GM19463 (cell line): ENCODE results near the gene TRIB2.

ENCODE experiments used
- ATAC-seq: cut with Tn5 transposase; IDR thresholded peaks from one replicate; pipeline ENCODE4 v1.9.1; 2021; ENCODE audit warnings: mild to moderate bottlenecking, moderate library complexity; ENCODE audit not compliant: unreplicated experiment

TRIB2 gene

DNA sequence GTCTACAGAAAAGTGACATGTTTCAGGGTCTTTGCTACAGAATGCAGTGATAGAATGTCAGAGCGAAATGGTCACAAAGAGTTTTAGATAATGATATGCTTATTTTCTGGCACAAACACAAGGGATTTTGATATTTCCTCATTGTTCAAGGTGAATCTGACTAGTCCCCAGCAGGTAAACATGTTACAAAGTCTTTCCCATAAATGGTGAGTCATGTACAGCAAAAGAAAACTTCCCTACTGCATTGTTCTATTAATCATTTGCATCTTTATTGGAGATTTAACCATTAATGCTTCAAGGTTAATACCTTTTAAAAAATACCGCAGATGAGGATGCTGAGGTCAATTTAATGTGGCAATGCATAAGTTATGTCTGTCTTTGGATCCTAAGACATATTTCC, 19.1 kb upstream of the TRIB2 start:
- no peak for ATAC-seq

- no peak for ATAC-seq
Measured at GRCh38 chr2:12700989-12701388, 15.7 kb upstream of the TRIB2 start.

GRCh38 chr2:12701786-12702167, 15.0 kb upstream of the TRIB2 start:
- no peak for ATAC-seq

DNA sequence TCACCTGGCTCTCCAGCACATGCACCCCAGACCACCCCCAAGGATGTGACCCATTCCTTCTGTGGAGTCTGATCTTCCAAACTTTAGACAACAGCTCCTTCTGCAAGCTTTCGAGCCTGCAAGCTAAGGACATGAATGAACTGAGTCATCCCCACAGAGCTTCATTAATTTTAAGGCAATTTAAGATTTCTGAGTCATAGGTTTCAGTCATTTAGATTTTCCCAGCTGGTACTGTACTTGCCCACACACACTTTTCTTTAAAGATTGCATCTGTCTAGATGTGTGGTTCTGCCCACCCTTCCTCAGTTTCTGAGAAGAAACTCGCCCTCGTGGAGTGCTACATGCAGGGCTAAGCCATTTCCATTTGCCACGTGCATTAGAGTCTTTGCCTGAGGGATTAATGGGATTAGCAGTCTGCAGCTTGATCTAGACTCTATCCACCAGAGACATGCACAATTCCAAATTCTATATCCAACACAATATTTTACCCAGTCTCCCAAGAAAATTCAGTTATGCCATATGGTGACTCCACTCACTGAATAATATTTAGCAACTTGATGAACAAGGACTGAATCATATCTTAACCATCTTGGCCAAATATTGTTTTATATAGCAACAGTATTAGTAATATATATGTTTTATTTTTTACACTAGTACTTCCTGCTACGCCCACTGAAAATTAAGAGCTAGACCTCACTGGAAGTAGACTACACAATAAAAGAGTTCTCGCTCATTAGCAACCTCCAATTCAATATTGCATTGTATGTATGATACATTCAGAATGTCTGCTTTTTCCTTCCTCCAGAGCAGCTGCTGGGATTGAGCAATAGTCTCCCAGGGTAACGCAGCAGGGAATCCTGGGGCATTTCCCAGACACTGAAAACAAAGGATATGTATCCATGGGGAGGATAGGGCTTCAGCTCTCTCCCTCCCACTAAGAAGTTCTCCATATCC, 14.3 kb upstream of the TRIB2 start:
- ATAC-seq: no peak

- ATAC-seq: no peak
Measured at GRCh38 chr2:12704378-12704777, 12.4 kb upstream of the TRIB2 start.

DNA sequence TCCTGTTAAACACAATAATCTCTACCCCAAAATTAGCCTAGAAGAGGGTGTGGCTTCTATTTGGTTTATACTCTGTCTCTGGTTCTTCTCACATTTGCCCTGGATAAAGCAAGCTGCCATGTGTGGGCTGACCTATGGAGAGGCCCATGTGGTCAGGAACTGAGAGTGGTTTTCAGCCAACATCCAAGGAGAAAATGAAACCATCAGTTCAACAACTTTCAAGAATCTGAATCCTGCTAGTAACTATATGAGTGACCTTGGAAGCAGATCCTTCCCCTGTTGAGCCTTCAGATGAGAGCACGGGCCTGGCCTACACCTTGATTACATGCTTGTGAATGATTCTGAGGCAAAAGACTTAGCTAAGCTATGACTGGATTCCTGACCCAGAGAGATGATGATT, 11.5 kb upstream of the TRIB2 start:
- ATAC-seq: no peak

- no peak for ATAC-seq
Measured at GRCh38 chr2:12705742-12706141, 11.0 kb upstream of the TRIB2 start.

DNA sequence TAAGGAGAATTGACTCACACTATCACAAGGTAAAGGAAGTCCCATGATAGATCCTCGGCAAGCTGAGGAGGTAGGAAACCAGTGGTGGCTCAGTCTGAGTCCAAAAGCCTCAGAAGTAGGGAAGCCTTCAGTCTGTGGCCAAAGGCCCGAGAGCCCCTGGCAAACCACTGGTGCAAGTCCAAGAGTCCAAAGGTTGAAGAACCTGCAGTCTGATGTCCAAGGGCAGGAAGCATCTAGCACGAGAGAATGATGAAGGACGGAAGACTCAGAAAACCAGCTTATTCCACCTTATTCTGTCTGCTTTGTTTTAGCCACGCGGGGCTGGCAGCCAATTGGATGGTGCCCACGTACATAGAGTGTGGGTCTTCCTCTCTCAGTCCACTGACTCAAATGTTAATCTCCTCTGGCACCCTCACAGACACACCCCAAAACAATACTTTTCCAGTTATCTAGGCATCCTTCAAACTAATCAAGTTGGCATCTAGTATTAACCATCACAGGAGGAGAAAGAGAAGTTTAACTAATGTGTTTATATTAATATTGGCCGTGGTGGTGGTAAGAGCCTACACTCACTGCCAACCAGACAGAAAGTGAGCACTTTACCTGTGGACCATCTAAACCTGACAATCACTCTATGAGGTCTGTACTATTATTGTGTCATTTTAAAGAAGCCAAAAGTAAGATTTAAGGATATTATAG, 8.1 kb upstream of the TRIB2 start:
- no peak for ATAC-seq

- no peak for ATAC-seq
Measured at GRCh38 chr2:12709207-12709522, 7.6 kb upstream of the TRIB2 start.

- ATAC-seq: no peak
Measured at GRCh38 chr2:12710301-12710700, 6.4 kb upstream of the TRIB2 start.

- no peak for ATAC-seq
Measured at GRCh38 chr2:12711339-12711738, 5.4 kb upstream of the TRIB2 start.

- ATAC-seq: no peak
Measured at GRCh38 chr2:12712881-12713280, 3.9 kb upstream of the TRIB2 start.

- ATAC-seq: no peak
Measured at GRCh38 chr2:12714391-12715221, 2.1 kb upstream of the TRIB2 start.

GRCh38 chr2:12715258-12716031, 1.3 kb upstream of the TRIB2 start:
- no peak for ATAC-seq

DNA sequence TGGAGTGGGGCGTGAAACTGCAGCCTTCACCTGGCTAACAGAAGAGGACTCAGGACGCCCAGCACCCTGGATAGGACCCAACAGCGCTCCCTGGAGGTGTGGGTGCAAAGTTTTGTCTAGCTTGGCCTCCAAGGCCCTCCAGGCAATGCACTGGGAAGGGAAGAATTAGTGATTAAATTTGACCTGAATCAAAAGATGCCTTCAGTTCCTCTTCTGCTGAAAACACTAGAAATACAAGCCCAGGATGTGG, 779 bp upstream of the TRIB2 start:
- ATAC-seq: no peak

- no peak for ATAC-seq
Measured at GRCh38 chr2:12717191-12718014, 667 bp downstream of the TRIB2 start.

DNA sequence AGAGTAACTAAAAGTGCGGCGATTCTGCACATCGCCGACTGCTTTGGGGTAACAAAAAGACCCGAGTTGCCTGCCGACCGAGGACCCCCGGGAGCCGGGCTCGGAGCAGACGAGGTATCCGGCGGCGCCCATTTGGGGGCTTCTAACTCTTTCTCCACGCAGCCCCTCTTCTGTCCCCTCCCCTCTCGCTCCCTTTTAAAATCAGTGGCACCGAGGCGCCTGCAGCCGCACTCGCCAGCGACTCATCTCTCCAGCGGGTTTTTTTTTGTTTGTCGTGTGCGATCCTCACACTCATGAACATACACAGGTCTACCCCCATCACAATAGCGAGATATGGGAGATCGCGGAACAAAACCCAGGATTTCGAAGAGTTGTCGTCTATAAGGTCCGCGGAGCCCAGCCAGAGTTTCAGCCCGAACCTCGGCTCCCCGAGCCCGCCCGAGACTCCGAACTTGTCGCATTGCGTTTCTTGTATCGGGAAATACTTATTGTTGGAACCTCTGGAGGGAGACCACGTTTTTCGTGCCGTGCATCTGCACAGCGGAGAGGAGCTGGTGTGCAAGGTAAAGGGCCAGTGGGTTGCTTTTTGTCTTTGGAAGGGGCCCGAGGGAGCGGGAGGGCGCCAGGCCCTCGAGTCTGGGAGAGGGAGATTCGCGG, 1.4 kb downstream of the TRIB2 start:
- ATAC-seq: no peak

GRCh38 chr2:12718711-12719399, 2.1 kb downstream of the TRIB2 start:
- ATAC-seq: no peak
